Measurements from ENCODE around the gene SLC22A16.
"Not testable (repeated sequence)": the region's sequence is repeated elsewhere in the genome, so short reads cannot be mapped to it uniquely, and the experiment has no call there.

Gene SLC22A16

GRCh38 chr6:110462884-110463481, 13.4 kb downstream of the SLC22A16 start:
- H3K27ac ChIP-seq (ENCODE audit: low read length): no peak overlapping the region
- H3K9ac ChIP-seq (ENCODE audit: low read depth, low read length): no peak overlapping the region
- H3K9me3 ChIP-seq (ENCODE audit: insufficient read depth, low read depth, low read length): peaks cover 5% of the 10 kb centered on the region; the same call in 1 of the 2 replicates
- H3K36me3 ChIP-seq (ENCODE audit: insufficient read depth, low read depth, low read length): no peaks in the 10 kb centered on the region
- H3K4me1 ChIP-seq (ENCODE audit: insufficient read depth, low read length): no peaks in the 10 kb centered on the region
- H3K27me3 ChIP-seq (ENCODE audit: insufficient read depth, low read length): no peaks in the 10 kb centered on the region
- H3K4me3 ChIP-seq (ENCODE audit: low read length): no peak overlapping the region

- Histone ChIP-seq H3K9me3 (ENCODE audit: insufficient read depth, low read depth, low read length) (peaks cover 5% of the 10 kb centered on the region; the same call in 1 of the 2 replicates), H3K27me3 (ENCODE audit: insufficient read depth, low read length) (no peaks in the 10 kb centered on the region), H3K4me1 (ENCODE audit: insufficient read depth, low read length) (no peaks in the 10 kb centered on the region), H3K9ac (ENCODE audit: low read depth, low read length) (no peak overlapping the region), H3K4me3 (ENCODE audit: low read length) (no peak overlapping the region), H3K36me3 (ENCODE audit: insufficient read depth, low read depth, low read length) (no peaks in the 10 kb centered on the region), H3K27ac (ENCODE audit: low read length) (no peak overlapping the region)
These were observed 15.0 kb downstream of the SLC22A16 start for GRCh38 chr6:110461376-110461775.

DNA sequence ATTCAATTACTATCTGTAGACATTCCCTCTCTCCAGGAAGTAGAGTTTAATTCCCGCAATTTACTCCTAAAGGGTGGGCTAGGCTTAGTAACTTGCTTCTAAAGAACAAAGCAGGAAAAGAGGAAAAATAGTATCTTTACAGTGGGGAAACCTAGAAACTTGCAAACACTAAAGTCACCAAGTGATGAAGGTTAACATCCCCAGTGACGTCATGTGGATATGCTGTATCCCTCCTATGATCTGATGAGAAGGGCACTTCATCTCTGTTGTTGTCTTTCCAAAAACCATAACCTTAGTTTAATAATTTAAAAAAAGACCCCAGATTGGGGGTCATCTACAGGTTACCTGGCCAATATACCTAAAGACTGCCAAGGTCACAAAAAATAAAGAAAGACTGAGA, 17.3 kb downstream of the SLC22A16 start:
- H3K36me3 ChIP-seq (ENCODE audit: insufficient read depth, low read depth, low read length): no peaks in the 10 kb centered on the region
- H3K9me3 ChIP-seq (ENCODE audit: insufficient read depth, low read depth, low read length): peaks cover 5% of the 10 kb centered on the region; the same call in 1 of the 2 replicates
- H3K27ac ChIP-seq (ENCODE audit: low read length): no peak overlapping the region
- no peak overlapping the region for H3K9ac ChIP-seq (ENCODE audit: low read depth, low read length)
- H3K27me3 ChIP-seq (ENCODE audit: insufficient read depth, low read length): no peaks in the 10 kb centered on the region
- H3K4me3 ChIP-seq (ENCODE audit: low read length): no peak overlapping the region
- no peaks in the 10 kb centered on the region; the same call in 1 of the 2 replicates for H3K4me1 ChIP-seq (ENCODE audit: insufficient read depth, low read length)

- H3K36me3 ChIP-seq (ENCODE audit: insufficient read depth, low read depth, low read length): no peaks in the 10 kb centered on the region
- H3K4me1 ChIP-seq (ENCODE audit: insufficient read depth, low read length): no peaks in the 10 kb centered on the region; the same call in 1 of the 2 replicates
- H3K9me3 ChIP-seq (ENCODE audit: insufficient read depth, low read depth, low read length): peaks cover 5% of the 10 kb centered on the region; the same call in 1 of the 2 replicates
- no peak overlapping the region for H3K9ac ChIP-seq (ENCODE audit: low read depth, low read length)
- no peak overlapping the region for H3K4me3 ChIP-seq (ENCODE audit: low read length)
- H3K27ac ChIP-seq (ENCODE audit: low read length): no peak overlapping the region
- no peaks in the 10 kb centered on the region for H3K27me3 ChIP-seq (ENCODE audit: insufficient read depth, low read length)
These were observed 17.9 kb downstream of the SLC22A16 start for GRCh38 chr6:110458476-110458875.

DNA sequence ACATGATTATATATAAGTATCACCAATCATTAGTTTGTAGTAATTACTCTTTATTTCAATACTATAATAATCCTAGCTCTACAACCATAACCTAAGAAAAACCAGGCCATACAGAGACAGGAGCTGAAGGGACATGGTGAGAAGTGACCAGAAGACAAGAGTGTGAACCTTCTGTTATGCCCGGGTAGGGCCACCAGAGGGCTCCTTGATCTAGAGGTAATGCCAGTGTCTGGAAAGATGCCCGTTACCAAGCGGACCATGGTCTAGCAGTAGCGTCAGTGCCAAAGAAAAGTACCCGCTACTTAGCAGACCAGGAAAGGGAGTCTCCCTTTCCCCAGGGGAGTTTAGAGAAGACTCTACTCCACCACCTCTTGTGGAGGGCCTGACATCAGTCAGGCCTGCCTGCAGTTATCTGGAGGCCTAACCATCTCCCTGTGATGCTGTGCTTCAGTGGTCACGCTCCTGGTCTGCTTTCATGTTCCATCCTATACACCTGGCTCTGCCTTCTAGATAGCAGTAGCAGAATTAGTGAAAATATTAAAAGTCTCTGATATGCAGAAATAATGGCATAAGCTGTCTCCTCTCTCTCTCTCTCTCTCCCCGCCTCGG, 18.7 kb downstream of the SLC22A16 start:
- not testable (repeated sequence) for H3K36me3 ChIP-seq (ENCODE audit: insufficient read depth, low read depth, low read length); H3K27ac ChIP-seq (ENCODE audit: low read length); H3K9ac ChIP-seq (ENCODE audit: low read depth, low read length); H3K9me3 ChIP-seq (ENCODE audit: insufficient read depth, low read depth, low read length); H3K27me3 ChIP-seq (ENCODE audit: insufficient read depth, low read length); H3K4me1 ChIP-seq (ENCODE audit: insufficient read depth, low read length); H3K4me3 ChIP-seq (ENCODE audit: low read length)

- Histone ChIP-seq H3K4me3 (ENCODE audit: low read length) (no peak overlapping the region), H3K36me3 (ENCODE audit: insufficient read depth, low read depth, low read length) (no peaks in the 10 kb centered on the region), H3K27me3 (ENCODE audit: insufficient read depth, low read length) (no peaks in the 10 kb centered on the region), H3K27ac (ENCODE audit: low read length) (no peak overlapping the region), H3K9ac (ENCODE audit: low read depth, low read length) (no peak overlapping the region), H3K9me3 (ENCODE audit: insufficient read depth, low read depth, low read length) (peaks cover 5% of the 10 kb centered on the region; the same call in 1 of the 2 replicates), H3K4me1 (ENCODE audit: insufficient read depth, low read length) (no peaks in the 10 kb centered on the region; the same call in 1 of the 2 replicates)
These were observed 19.7 kb downstream of the SLC22A16 start for GRCh38 chr6:110456694-110457093.

DNA sequence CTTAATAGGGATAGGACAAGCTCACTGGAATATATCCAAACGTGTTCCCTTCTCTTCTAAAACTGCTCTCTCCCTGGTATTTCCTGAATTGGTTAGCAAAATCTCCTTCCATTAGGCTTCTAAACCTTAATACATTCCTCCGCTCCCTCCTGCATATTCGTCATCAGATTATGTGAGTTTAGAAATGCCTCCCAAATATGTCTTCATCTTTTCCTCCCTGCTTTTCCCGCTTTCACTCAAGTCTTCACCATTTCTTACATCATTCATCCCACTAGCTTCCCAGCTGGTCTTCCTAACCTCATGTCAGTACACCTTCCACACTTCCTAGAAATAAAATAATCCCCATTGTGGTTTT, 26.9 kb downstream of the SLC22A16 start:
- H3K4me3 ChIP-seq (ENCODE audit: low read length): no peak overlapping the region
- no peaks in the 10 kb centered on the region for H3K9me3 ChIP-seq (ENCODE audit: insufficient read depth, low read depth, low read length)
- H3K36me3 ChIP-seq (ENCODE audit: insufficient read depth, low read depth, low read length): no peaks in the 10 kb centered on the region
- H3K4me1 ChIP-seq (ENCODE audit: insufficient read depth, low read length): no peaks in the 10 kb centered on the region
- H3K27ac ChIP-seq (ENCODE audit: low read length): no peak overlapping the region
- H3K9ac ChIP-seq (ENCODE audit: low read depth, low read length): no peak overlapping the region
- no peaks in the 10 kb centered on the region for H3K27me3 ChIP-seq (ENCODE audit: insufficient read depth, low read length)

- Histone ChIP-seq H3K36me3 (ENCODE audit: insufficient read depth, low read depth, low read length) (no peaks in the 10 kb centered on the region), H3K27me3 (ENCODE audit: insufficient read depth, low read length) (no peaks in the 10 kb centered on the region), H3K9me3 (ENCODE audit: insufficient read depth, low read depth, low read length) (no peaks in the 10 kb centered on the region), H3K4me1 (ENCODE audit: insufficient read depth, low read length) (no peaks in the 10 kb centered on the region), H3K4me3 (ENCODE audit: low read length) (no peak overlapping the region), H3K27ac (ENCODE audit: low read length) (no peak overlapping the region), H3K9ac (ENCODE audit: low read depth, low read length) (no peak overlapping the region)
These were observed 27.4 kb downstream of the SLC22A16 start for GRCh38 chr6:110448846-110449540.

GRCh38 chr6:110447761-110448160, 28.7 kb downstream of the SLC22A16 start:
- H3K27ac ChIP-seq (ENCODE audit: low read length): no peak overlapping the region
- H3K4me1 ChIP-seq (ENCODE audit: insufficient read depth, low read length): no peaks in the 10 kb centered on the region
- no peak overlapping the region for H3K9ac ChIP-seq (ENCODE audit: low read depth, low read length)
- no peaks in the 10 kb centered on the region for H3K27me3 ChIP-seq (ENCODE audit: insufficient read depth, low read length)
- no peaks in the 10 kb centered on the region for H3K36me3 ChIP-seq (ENCODE audit: insufficient read depth, low read depth, low read length)
- no peaks in the 10 kb centered on the region for H3K9me3 ChIP-seq (ENCODE audit: insufficient read depth, low read depth, low read length)
- no peak overlapping the region for H3K4me3 ChIP-seq (ENCODE audit: low read length)

DNA sequence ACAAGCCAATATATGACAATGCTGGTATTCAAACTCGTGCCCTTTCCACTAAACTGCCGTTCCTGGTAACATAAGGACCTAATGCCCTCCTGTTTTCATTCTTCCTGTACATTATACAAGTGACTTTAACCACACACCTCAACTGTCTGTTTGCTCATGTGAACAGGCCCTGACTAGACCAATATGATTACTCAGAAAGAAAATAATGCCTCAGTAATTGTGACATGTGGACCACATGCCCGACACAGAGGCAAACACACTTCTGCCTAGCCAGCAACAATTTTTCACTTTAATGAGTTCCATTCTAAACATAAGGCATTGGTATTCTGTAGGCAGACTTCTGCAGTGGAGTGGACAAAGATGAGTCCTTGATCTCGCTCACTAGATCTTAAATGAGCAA, 30.0 kb downstream of the SLC22A16 start:
- H3K27ac ChIP-seq (ENCODE audit: low read length): no peak overlapping the region
- no peaks in the 10 kb centered on the region for H3K4me1 ChIP-seq (ENCODE audit: insufficient read depth, low read length)
- H3K36me3 ChIP-seq (ENCODE audit: insufficient read depth, low read depth, low read length): no peaks in the 10 kb centered on the region
- no peaks in the 10 kb centered on the region for H3K9me3 ChIP-seq (ENCODE audit: insufficient read depth, low read depth, low read length)
- H3K4me3 ChIP-seq (ENCODE audit: low read length): no peak overlapping the region
- no peak overlapping the region for H3K9ac ChIP-seq (ENCODE audit: low read depth, low read length)
- H3K27me3 ChIP-seq (ENCODE audit: insufficient read depth, low read length): no peaks in the 10 kb centered on the region

- Histone ChIP-seq H3K27me3 (ENCODE audit: insufficient read depth, low read length) (no peaks in the 10 kb centered on the region), H3K36me3 (ENCODE audit: insufficient read depth, low read depth, low read length) (no peaks in the 10 kb centered on the region), H3K27ac (ENCODE audit: low read length) (no peak overlapping the region), H3K9ac (ENCODE audit: low read depth, low read length) (no peak overlapping the region), H3K9me3 (ENCODE audit: insufficient read depth, low read depth, low read length) (no peaks in the 10 kb centered on the region), H3K4me1 (ENCODE audit: insufficient read depth, low read length) (no peaks in the 10 kb centered on the region), H3K4me3 (ENCODE audit: low read length) (no peak overlapping the region)
These were observed 36.4 kb downstream of the SLC22A16 start for GRCh38 chr6:110440026-110440425.

DNA sequence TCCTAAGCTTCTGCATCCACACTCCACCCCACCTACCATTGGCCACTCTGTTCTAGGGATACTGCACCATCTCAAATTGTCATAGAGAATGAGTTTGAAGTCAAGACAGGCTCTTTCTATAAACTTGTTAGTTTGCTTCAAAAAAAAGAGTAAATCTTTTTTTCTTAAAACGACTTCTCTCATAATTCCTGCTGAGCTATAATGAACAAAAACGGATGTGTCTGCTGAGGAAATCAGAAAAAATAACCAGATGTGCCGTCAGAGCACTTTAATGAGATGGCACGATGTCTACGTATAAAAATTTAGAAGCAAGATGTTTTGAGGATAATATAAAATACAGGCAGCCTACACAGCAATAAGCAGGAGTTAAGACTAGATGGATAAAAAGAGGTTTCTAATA, 37.1 kb downstream of the SLC22A16 start:
- Histone ChIP-seq H3K4me3 (ENCODE audit: low read length) (no peak overlapping the region), H3K4me1 (ENCODE audit: insufficient read depth, low read length) (no peaks in the 10 kb centered on the region), H3K27ac (ENCODE audit: low read length) (no peak overlapping the region), H3K36me3 (ENCODE audit: insufficient read depth, low read depth, low read length) (no peaks in the 10 kb centered on the region), H3K27me3 (ENCODE audit: insufficient read depth, low read length) (no peaks in the 10 kb centered on the region), H3K9me3 (ENCODE audit: insufficient read depth, low read depth, low read length) (no peaks in the 10 kb centered on the region), H3K9ac (ENCODE audit: low read depth, low read length) (no peak overlapping the region)

All from iPS-20b (cell line).